Sigmoid colon (tissue), 7 donors: ENCODE results near the gene HELZ. TPM values are rescaled to one million over a fixed set of nuclear protein-coding genes. Genes with fewer than 3 reads are reported as not detected.

Experiments used
- DNase-seq: peaks from one replicate; pipeline ENCODE4 v3.0.0-alpha.2; 2019
- H3K27ac ChIP-seq, 4 donors: fragments of 200-600 bp; sonication (generic); one replicate each; pipeline ENCODE4 v1.5.1; 2016 to 2019; ENCODE audit warnings: mild to moderate bottlenecking in 1 of 4
- H3K27me3 ChIP-seq, 3 donors: fragments of 200-600 bp; sonication (generic); one replicate each; pipeline ENCODE4 v1.5.1; 2019; ENCODE audit warnings: mild to moderate bottlenecking in 1 of 3
- H3K36me3 ChIP-seq, 4 donors: fragments of 200-600 bp; sonication (generic); one replicate each; pipeline ENCODE4 v1.5.1; 2016 to 2019
- H3K4me1 ChIP-seq, 4 donors: fragments of 200-600 bp; sonication (generic); one replicate each; pipeline ENCODE4 v1.5.1; 2017 to 2019
- H3K4me3 ChIP-seq, 4 donors: fragments of 200-600 bp; sonication (generic); one replicate each; pipeline ENCODE4 v1.5.1; 2017 to 2019; ENCODE audit warnings: mild to moderate bottlenecking in 2 of 4, moderate library complexity in 1 of 4
- H3K9me3 ChIP-seq, 4 donors: fragments of 200-600 bp in 3 of 4; sonication (generic) in 3 of 4; one replicate each; pipeline versions ENCODE4 v1.5.1 to v1.6.1; 2013 to 2019
- EP300 ChIP-seq, 4 donors: sonication (generic); formaldehyde crosslinking; IDR thresholded peaks; one replicate each; pipeline ENCODE4 v1.6.1; 2017; ENCODE audit warnings: antibody characterized with exemption in 4 of 4
- POLR2A ChIP-seq, 2 donors: fragments of 450-650 bp; IDR thresholded peaks; one replicate each; pipeline ENCODE4 v1.6.1; 2016; ENCODE audit warnings: antibody characterized with exemption in 2 of 2, mild to moderate bottlenecking in 2 of 2, moderate library complexity in 2 of 2
- POLR2AphosphoS5 ChIP-seq, 4 donors: sonication (generic); formaldehyde crosslinking; IDR thresholded peaks; one replicate each; pipeline ENCODE4 v1.6.1; 2017; ENCODE audit warnings: antibody characterized with exemption in 4 of 4
- WGBS, 2 donors: extraction: QIAGEN DNeasy Blood & Tissue Kit; methylation state at CpG; one replicate each; pipeline ENCODE4 v1.1.7; 2013; 5-methylcytosine and 5-hydroxymethylcytosine counted together
- intact Hi-C: fragments of 100-400 bp; cut with DNase I; formaldehyde crosslinking; loops from one replicate; pipeline ENCODE4 v1.15.1; 2023
- polyA plus RNA-seq, 3 donors: library from polyadenylated mRNA; stranded (reverse); fragments of 200-250 nt; gene quantifications; one replicate each; pipeline ENCODE4 v1.2.3, GENCODE V29; 2013
- total RNA-seq, 4 donors: library from RNA; depleted of rRNA; stranded (reverse); fragments of >200 nt; gene quantifications; one replicate each; pipeline ENCODE4 v1.1.0, GENCODE V29; 2016
- TF ChIP-seq, protein P1 (sequence below), 4 experiments: fragments of 450-650 bp in 3 of 4; fragments of 200-600 bp in 1 of 4; IDR thresholded peaks; one replicate each; pipeline ENCODE4 v1.5.1; 2016 to 2019; ENCODE audit warnings: antibody characterized with exemption in 4 of 4, mild to moderate bottlenecking in 3 of 4, moderate library complexity in 2 of 4
- donor health status: healthy with polysubstance abuse.
- donor health status: Bipolar disorder and iron deficiency.
- donor health status: healthy.

HELZ gene
- total and polyA plus RNA-seq, 7 donors, result 2.4 to 61.5 (median 31.7) TPM

DNA sequence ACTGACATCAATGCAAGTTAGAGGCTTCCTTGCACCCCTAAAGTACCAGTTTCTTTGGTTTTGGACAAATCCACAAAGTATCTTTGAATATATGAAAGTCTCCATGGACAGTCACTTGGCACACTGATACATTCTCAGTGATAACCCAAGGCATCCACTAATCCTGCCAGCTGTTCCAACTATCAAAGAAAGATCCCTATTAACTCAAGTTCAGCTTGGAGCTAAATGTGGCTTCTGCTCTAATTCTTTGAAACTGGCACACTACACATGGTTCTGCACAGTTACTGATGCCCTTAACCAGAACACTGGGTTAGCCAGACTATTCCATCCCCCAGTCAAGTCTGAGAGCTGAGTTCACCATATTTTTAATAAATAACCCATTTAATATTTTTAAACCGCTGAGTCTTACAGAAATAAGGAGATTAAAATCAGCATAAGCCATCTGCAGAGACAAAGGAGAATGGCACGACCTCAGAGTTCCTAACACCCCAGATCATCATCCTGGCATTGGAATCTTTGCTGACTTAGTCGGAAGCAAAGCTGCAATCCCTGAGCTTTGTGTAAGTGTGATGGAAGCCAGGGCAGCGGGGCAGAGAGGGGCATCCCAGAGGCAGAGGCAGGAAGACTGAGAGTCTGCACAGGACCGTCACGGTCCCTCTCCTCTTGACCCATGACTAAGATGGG is 194.4 kb downstream of the HELZ start:
- intact Hi-C loops, result no loop called here
- TF ChIP-seq POLR2AphosphoS5 (IDR thresholded peaks at IDR 0.05), result no peak
- no peak for TF ChIP-seq EP300 (IDR thresholded peaks at IDR 0.05)
- no peak for TF ChIP-seq POLR2A (IDR thresholded peaks at IDR 0.05)
- TF ChIP-seq, protein P1, sequence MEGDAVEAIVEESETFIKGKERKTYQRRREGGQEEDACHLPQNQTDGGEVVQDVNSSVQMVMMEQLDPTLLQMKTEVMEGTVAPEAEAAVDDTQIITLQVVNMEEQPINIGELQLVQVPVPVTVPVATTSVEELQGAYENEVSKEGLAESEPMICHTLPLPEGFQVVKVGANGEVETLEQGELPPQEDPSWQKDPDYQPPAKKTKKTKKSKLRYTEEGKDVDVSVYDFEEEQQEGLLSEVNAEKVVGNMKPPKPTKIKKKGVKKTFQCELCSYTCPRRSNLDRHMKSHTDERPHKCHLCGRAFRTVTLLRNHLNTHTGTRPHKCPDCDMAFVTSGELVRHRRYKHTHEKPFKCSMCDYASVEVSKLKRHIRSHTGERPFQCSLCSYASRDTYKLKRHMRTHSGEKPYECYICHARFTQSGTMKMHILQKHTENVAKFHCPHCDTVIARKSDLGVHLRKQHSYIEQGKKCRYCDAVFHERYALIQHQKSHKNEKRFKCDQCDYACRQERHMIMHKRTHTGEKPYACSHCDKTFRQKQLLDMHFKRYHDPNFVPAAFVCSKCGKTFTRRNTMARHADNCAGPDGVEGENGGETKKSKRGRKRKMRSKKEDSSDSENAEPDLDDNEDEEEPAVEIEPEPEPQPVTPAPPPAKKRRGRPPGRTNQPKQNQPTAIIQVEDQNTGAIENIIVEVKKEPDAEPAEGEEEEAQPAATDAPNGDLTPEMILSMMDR (IDR thresholded peaks at IDR 0.05), result no peak
- H3K4me1 ChIP-seq, result no peaks in the 10 kb centered on the region
- no peak overlapping the region for H3K27ac ChIP-seq
- no peak overlapping the region for H3K4me3 ChIP-seq
- H3K9me3 ChIP-seq, result peaks cover 0 to 14% (median 11%) of the 10 kb centered on the region in 4 donors
- no peaks in the 10 kb centered on the region for H3K36me3 ChIP-seq
- no peak for DNase-seq
- 92% methylated on average over 6 of the region's 6 CpGs for WGBS, 2 donors
- H3K27me3 ChIP-seq, result no peaks in the 10 kb centered on the region

DNA sequence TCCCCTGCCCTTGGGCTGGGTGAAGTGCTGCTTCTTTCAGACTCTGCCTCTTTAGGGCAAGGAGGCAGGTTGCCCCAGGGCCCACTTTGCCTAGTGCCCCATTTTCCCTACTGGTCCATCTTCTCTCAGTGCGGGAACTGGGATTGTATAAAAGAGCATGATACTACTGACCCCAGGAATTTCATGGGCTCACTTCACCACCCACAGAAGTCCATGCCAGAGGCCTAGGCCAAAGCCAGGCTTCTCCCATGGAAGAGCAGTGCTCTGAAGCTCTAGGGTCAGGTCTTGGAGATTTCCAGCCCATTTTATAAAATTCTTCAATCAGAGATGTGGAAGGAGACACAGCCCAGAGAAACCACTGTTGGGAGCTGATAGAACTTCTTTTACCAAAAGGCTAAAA is 194.9 kb downstream of the HELZ start:
- DNase-seq, result no peak
- no peak overlapping the region for H3K27ac ChIP-seq
- 94% methylated on average over 1 of the region's 1 CpG for WGBS, 2 donors
- H3K4me3 ChIP-seq, result no peak overlapping the region
- no peaks in the 10 kb centered on the region for H3K4me1 ChIP-seq
- intact Hi-C loops, result no loop called here
- H3K36me3 ChIP-seq, result no peaks in the 10 kb centered on the region
- H3K9me3 ChIP-seq, result peaks cover 0 to 14% (median 11%) of the 10 kb centered on the region in 4 donors
- TF ChIP-seq EP300 (IDR thresholded peaks at IDR 0.05) (no peak), POLR2A (IDR thresholded peaks at IDR 0.05) (no peak)
- no peaks in the 10 kb centered on the region for H3K27me3 ChIP-seq

DNA sequence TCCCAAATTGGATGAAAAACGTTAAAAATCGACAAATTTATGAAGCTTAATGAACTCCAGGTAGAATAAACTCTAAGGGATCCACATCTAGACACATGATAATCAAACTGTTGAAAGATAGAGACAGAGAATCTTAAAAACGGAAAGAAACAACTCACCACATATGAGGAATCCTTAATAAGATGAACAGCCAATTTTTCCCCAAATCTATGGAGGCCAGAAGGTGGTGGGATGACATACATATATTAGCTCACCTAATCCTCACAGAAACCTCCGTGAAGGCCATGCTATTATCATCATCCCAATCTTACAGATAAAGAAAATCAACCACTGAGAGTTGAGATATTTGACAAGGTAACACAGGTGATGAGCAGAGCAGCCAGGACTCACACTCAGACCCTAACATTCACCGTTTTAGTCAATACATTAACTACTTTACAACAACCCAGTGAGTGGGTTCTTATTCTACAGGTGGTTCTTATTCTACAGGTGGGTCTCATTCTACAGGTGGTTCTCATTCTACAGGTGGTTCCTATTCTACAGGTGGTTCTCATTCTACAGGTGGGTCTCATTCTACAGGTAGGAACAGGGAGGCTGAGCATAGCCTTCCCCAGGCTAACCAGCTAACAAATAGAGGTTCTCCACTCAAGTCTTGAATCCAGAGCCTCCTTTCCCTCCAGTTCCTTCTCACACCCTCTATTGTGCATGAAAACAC is 195.8 kb downstream of the HELZ start:
- Histone ChIP-seq H3K9me3 (peaks cover 0 to 14% (median 11%) of the 10 kb centered on the region in 4 donors), H3K27ac (no peak overlapping the region), H3K4me1 (no peaks in the 10 kb centered on the region), H3K4me3 (no peak overlapping the region), H3K27me3 (no peaks in the 10 kb centered on the region), H3K36me3 (no peaks in the 10 kb centered on the region)
- TF ChIP-seq EP300 (IDR thresholded peaks at IDR 0.05), result no peak
- no peak for TF ChIP-seq POLR2AphosphoS5 (IDR thresholded peaks at IDR 0.05)
- TF ChIP-seq, protein P1 (IDR thresholded peaks at IDR 0.05), result no peak
- intact Hi-C loops, result no loop called here
- WGBS, 2 donors, result 84 to 88% methylated on average over 5 of the region's 5 CpGs
- DNase-seq, result no peak

DNA sequence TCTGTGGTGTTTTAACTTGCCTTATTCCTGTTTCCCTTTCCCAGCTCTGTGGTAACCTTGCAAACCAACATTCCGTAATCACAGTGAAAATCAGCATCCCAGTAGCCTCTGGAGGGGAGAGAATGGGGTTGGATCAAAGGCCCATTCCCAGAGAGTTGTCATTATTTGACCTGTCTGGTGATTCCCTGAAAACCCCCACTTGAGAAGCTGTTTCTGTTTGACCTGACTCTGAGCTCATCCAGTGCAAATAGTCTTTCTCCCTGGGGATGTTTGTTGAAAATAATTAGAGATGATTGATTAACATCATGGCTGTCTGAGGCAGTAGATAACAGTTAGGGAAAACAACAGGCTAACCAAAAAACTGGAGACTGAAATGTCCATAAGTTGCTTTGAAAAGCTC is 197.6 kb downstream of the HELZ start:
- 88 to 95% methylated on average over 1 of the region's 1 CpG for WGBS, 2 donors

DNA sequence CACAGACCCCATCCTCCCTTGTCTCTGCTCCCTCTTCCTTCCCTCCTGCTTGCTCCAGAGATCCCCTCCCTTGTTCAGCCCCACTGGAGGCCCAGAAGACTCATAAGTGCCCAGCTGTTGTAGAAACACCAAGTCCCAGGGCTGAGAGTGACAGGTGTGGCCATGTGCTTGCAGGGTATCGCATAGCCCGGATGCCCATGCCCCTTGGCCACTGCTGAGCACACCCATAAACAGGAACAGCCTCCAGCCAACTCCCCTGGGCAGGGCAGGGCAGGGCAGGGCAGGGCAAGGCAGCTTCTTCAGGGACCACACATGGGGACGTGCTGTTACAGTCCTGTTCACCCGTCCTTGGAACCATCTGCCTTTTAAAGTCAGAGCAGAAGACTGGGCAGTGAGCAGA is 198.6 kb downstream of the HELZ start:
- Histone ChIP-seq H3K27me3 (no peaks in the 10 kb centered on the region), H3K4me1 (no peaks in the 10 kb centered on the region), H3K4me3 (no peak overlapping the region), H3K9me3 (peaks cover 0 to 14% (median 11%) of the 10 kb centered on the region in 4 donors), H3K36me3 (no peaks in the 10 kb centered on the region), H3K27ac (no peak overlapping the region)
- no peak for TF ChIP-seq POLR2A (IDR thresholded peaks at IDR 0.05)
- TF ChIP-seq, protein P1 (IDR thresholded peaks at IDR 0.05), result no peak
- no peak for TF ChIP-seq EP300 (IDR thresholded peaks at IDR 0.05)
- no peak for TF ChIP-seq POLR2AphosphoS5 (IDR thresholded peaks at IDR 0.05)
- 12 to 61% methylated on average over 4 of the region's 4 CpGs for WGBS, 2 donors
- DNase-seq, result no peak
- intact Hi-C loops, result no loop called here

More for the DNA sequence above, 197.6 kb downstream of the HELZ start:
- Histone ChIP-seq H3K4me1 (no peaks in the 10 kb centered on the region), H3K36me3 (no peaks in the 10 kb centered on the region), H3K9me3 (peaks cover 0 to 14% (median 11%) of the 10 kb centered on the region in 4 donors), H3K4me3 (no peak overlapping the region), H3K27me3 (no peaks in the 10 kb centered on the region), H3K27ac (no peak overlapping the region)
- TF ChIP-seq POLR2A (IDR thresholded peaks at IDR 0.05) (no peak), POLR2AphosphoS5 (IDR thresholded peaks at IDR 0.05) (no peak), EP300 (IDR thresholded peaks at IDR 0.05) (no peak)
- TF ChIP-seq, protein P1 (IDR thresholded peaks at IDR 0.05), result no peak
- intact Hi-C loops, result no loop called here
- DNase-seq, result no peak
